Glomerular endothelial cell (primary cell): ENCODE measurements around the gene AJAP1. TPM values are rescaled to one million over a fixed set of nuclear protein-coding genes. Genes with fewer than 3 reads are reported as not detected.

ENCODE experiments used
- DNase-seq: peaks from one replicate; pipeline ENCODE4 v3.0.0-alpha.2; 2011; ENCODE audit warnings: low read depth, low spot score; ENCODE audit errors: extremely low read depth
- total RNA-seq: library from RNA; depleted of rRNA; stranded (reverse); fragments of >200 nt; gene quantifications from 2 replicates; pipeline ENCODE4 v1.2.3, GENCODE V29; 2015

The AJAP1 gene
- total RNA-seq, 1 donor from 2014 or later: 0.06 TPM

GRCh38 chr1:4699376-4700301 is 45.2 kb downstream of the AJAP1 start:
- DNase-seq: no peak

DNA sequence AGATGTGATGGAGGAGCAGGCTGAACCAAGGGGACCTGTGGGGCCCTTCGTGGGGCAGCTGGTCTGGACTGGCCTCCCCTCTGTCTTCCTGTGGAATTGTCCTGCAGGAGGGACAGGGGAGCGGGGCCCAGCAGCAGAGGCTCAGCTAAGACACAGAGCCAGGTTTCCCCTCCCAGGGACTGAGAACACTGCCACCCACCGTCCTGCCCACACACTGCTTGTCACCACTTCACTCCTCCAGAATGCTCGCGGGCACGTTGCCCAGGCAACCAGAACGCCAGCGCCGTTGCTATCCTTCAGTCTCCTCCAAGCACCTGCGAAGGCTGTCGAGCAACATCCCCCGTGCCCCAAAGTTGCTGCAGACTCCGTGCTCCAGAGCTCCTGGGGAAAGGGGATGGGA is 46.4 kb downstream of the AJAP1 start:
- no peak for DNase-seq

- DNase-seq: no peak
Measured at GRCh38 chr1:4701276-4701675, 46.9 kb downstream of the AJAP1 start.

DNA sequence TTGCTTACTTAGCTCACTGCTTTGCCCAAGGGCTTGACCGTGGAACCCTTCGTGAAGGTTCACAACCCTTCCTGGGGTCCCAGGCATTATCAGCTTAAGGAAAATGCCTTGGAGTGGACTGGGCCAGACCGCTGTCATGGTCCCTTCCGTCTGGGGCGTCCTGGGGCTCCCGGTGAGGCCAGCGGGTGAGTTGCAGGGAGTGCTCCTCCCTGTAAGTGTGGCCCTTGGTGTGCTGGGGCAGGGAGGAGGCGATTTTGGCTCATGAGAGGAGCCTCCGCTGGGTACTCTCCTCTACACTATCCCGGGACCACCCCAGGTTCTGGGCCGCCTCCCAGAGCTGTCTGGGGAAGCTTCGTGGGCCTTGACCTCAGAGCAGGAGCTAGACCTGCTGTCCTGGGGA is 48.1 kb downstream of the AJAP1 start:
- no peak for DNase-seq

DNA sequence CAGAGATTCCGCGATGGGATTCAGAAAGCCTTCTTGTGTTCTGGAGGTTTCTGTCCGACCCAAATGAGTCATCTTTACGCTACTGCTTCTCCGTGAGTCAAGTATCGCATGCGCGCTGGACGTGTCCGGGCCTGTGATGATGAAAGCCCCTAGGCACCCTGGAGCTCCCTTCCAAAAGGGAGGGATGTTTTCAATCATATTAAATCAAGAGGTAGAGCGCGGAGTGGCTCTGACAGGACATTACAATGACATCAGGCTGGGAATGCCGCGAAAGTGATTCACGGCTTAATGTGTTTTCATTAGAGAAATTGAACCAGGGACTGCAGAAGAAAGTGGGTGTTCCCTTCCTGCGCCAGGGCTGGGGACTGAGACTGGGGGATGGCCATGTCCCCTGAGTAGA is 48.5 kb downstream of the AJAP1 start:
- DNase-seq: no peak

DNA sequence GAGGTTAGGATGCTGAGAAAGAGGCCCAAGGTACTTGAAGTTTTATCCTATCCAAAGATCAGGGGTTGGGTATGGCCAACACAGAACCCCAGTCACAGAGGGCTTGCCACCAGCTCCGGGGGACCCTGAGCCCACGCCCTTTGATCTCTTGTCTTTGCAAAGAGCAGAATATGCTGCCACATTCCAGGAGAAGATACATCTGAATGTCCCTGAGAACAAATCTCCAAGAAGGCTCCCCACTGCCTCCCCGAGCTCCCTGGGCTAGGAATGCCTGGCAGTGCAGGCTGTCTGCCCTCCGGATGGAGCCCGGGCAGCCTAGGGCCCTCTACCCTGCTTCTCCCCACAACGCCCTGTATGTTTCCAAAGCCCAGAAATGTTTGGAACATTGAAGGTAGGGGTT is 49.2 kb downstream of the AJAP1 start:
- DNase-seq: no peak

- no peak for DNase-seq
Measured at GRCh38 chr1:4708840-4709507, 54.6 kb downstream of the AJAP1 start.

- no peak for DNase-seq
Measured at GRCh38 chr1:4709641-4710040, 55.2 kb downstream of the AJAP1 start.

DNA sequence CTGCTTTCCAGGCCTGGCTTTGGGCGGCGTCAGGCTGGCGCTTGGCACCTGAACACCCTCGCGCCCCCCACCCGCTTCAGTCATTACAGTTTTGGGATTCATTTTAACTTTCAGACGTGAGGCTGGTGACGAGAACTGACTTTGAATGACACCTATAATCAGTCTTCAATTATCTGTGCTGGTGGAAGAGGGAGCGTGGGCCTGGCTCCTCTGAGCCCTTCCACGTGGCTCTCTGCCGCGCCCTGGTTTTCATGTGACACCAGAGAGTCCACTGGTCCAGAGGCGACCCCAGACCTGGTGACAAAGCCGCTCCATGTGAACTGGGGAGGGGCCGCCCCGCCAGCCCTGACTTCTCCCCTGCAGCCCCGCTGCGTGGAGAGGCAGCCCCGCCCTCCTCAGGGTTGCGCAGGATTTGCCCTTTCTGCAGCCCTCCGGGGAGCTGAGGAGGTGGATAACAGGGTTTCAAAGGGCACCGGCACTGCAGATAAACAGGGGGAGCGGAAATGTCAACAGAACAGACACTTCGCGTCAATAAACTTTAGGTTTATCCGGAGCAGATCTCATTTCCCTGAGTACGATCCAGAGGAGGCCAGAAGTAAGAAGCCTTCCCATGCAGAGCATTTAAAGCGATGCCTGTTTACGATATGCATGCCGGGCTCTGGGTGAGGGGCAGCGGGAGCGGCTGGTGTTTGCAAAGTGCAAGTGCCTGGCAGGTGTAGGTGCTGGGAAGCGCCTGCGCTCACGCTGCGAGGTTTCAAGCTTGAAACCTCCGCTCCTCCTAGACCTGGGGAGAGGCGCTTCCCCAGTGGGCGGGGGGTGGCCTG is 56.4 kb downstream of the AJAP1 start:
- no peak for DNase-seq

DNA sequence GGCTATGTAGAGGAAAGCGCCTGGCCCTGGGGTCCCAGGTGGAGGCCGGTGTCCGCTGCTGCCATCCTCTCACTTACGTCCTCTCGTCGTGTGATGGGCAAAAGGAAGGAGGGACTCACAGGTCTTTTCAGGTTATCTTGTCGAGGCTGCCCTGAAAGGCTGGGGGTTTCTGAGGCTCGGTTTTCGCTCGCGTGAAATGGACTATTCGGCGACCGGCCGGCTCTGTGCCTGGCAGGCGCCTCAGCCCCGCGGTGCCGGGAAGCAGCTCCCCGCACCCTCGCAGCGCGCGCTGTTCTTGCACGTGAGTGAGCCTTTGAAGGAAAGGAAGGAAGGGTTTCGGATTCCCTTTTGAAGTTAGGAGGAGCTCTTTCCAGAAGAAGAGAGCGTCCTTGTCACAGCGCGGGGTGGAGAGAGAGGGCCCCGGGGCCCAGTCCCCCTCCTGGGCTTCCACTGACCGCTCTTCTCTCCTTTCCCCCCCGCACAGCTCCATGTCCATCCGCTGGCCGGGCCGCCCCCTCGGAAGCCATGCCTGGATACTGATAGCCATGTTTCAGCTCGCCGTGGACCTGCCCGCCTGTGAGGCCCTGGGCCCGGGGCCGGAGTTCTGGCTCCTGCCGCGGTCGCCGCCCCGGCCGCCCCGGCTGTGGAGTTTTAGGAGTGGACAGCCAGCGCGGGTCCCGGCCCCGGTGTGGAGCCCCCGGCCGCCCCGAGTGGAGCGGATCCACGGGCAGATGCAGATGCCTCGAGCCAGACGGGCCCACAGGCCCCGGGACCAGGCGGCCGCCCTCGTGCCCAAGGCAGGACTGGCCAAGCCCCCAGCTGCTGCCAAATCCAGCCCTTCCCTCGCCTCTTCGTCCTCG is 57.2 kb downstream of the AJAP1 start:
- no peak for DNase-seq

DNA sequence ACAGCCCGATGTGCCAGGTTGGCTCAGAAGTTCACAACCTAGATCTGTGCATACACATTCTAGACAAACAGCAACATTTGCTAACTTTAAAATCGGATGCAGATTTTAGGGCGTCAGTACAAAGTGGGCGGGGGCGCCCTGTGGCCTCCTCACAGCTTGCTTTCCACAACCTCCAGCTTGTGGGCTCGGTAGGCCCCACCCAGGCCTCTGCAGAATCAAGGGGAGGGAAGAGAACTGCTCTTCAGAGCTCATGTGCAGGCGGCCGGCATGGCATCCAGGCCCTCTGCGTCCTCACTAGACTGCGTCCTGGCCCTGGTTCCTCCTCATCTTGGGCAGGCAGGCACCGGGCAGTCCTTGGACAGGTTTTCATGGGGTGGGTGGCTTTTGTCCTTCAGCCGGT is 59.3 kb downstream of the AJAP1 start:
- no peak for DNase-seq

DNA sequence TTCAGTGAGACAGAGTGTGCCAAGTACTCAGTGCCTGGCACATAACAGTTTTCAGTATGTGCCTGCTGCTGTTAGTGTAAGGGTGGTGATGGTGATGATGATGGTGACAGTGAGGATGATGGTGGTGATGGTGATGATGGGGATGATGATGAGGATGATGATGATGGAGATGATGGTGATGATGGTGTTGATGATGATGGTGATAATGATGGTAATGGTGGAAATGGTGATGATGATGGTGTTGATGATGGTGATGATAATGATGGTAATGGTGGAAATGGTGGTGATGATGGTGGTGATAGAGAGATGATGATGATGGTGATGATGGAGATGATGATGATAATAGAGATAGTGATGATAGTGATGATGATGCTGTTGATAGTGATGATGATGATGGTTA is 62.0 kb downstream of the AJAP1 start:
- no peak for DNase-seq

- DNase-seq: no peak
Measured at GRCh38 chr1:4718071-4718470, 63.7 kb downstream of the AJAP1 start.

GRCh38 chr1:4723106-4723505 is 68.7 kb downstream of the AJAP1 start:
- no peak for DNase-seq

DNA sequence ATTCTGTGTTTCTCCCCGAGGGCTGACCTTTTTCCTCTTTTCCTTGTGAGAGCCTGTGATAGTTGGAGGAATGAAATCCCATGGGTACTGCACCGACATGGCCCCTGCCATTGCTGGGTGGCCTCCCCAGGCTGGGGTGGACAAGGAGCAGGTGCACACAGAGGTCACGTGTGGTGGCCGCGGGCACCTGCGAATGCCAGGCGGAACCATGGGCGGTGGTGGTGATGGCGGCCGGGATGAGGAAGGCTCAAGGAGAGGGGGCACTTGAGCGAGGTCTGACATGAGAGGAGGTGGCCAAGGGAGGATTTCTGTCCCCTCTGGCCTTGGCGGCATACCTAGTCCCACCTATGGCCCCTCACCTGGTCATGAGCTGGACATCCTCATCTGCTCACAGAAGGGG is 69.6 kb downstream of the AJAP1 start:
- no peak for DNase-seq

GRCh38 chr1:4724695-4725250 is 70.4 kb downstream of the AJAP1 start:
- no peak for DNase-seq

DNA sequence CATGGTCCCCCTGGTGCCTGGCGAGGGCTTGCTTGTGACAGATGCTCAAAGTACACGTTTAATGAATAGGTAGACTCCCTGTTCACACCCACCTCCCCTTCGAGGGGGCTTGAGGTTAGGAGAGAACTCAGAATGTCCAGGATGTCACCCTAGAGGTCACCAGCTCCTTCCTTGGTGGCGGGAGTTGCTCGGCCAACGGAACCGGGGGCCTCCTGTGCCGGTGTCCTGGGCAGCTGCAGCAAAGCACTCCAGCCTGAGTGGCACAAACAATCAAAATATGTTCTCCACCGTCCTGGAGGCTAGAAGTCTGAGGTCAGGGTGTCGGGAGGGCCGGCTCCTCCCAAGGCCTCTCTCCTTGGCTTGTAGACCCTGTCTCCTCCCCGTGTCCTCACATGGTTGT is 71.0 kb downstream of the AJAP1 start:
- DNase-seq: no peak

- DNase-seq: no peak
Measured at GRCh38 chr1:4726620-4727341, 72.4 kb downstream of the AJAP1 start.

DNA sequence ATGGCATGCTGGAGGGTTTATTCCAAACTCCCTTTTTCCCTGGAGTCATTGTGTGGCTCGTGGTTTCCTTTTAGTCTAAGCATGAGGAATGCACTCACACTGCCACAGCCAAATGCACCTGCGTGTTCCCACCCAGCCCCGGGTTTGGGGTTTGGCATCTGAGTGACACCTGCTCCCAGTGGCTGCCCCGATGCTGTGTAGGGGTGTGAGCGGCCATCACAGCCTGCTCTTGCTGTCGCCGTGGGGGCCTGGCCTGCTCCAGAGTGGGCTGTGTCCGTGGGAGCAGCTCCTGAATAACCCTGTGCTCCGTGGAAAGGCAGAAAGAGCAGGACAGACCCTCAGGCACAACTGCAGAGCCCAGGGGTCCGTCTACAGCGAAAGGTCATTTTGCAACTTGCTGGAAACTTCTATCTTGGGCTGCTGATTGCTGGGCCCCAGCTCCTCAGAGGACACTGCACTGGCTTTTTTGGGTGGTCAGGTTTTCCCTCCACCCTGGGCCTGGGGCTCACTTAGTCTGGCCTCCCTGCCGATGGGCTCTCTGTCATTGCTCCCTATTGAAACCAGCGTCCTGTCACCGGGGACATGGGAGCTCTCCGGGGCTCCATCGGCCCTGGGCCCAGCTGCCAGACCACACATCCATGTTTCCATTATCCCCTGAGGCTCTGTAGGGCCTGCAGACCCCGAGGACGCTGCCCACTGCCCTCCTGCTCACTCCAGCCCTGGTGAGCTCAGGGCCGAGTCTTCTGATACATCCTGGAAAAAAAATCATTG is 74.1 kb downstream of the AJAP1 start:
- no peak for DNase-seq
